Thyroid gland (tissue), 4 donors: Measurements from ENCODE around the gene ACAA2. TPM values are rescaled to one million over a fixed set of nuclear protein-coding genes. Genes with fewer than 3 reads are reported as not detected.

Experiments
- DNase-seq, 2 donors: peaks; one replicate each; pipeline ENCODE4 v3.0.0-alpha.2; 2019
- H3K27ac ChIP-seq, 3 donors: fragments of 200-600 bp; sonication (generic); 1 replicate in 2 of 3; 2 replicates in 1 of 3; pipeline ENCODE4 v1.5.1; 2016 to 2019; ENCODE audit warnings: mild to moderate bottlenecking in 1 of 3, moderate library complexity in 1 of 3
- H3K27me3 ChIP-seq: fragments of 200-600 bp; sonication (generic); one replicate; pipeline ENCODE4 v1.5.1; 2019
- H3K36me3 ChIP-seq, 2 donors: fragments of 200-600 bp; sonication (generic); one replicate each; pipeline ENCODE4 v1.5.1; 2016 to 2019
- H3K4me1 ChIP-seq, 2 donors: fragments of 200-600 bp; sonication (generic); one replicate each; pipeline ENCODE4 v1.5.1; 2017 to 2019
- H3K4me3 ChIP-seq, 3 donors: fragments of 200-600 bp; sonication (generic); replicated peaks in 1 of 3; 1 replicate in 2 of 3; 2 replicates in 1 of 3; pipeline ENCODE4 v1.5.1; 2016; ENCODE audit warnings: mild to moderate bottlenecking in 1 of 3
- H3K9me3 ChIP-seq: fragments of 200-600 bp; sonication (generic); one replicate; pipeline ENCODE4 v1.5.1; 2017
- POLR2A ChIP-seq, 2 donors: fragments of 450-650 bp; IDR thresholded peaks; one replicate each; pipeline ENCODE4 v1.6.1; 2017; ENCODE audit warnings: antibody characterized with exemption in 2 of 2, mild to moderate bottlenecking in 2 of 2, moderate library complexity in 1 of 2
- WGBS, 2 donors: methylation state at CpG; one replicate each; pipeline ENCODE4 v1.1.5; 2017; 5-methylcytosine and 5-hydroxymethylcytosine counted together
- intact Hi-C: fragments of 100-400 bp; cut with DNase I; formaldehyde crosslinking; loops from one replicate; pipeline ENCODE4 v1.15.1; 2023
- total RNA-seq, 4 donors: library from RNA; depleted of rRNA; stranded (reverse); fragments of >200 nt; gene quantifications; one replicate each; pipeline ENCODE4 v1.2.3, GENCODE V29; 2016
- TF ChIP-seq, protein P1 (sequence below), 6 experiments: fragments of 200-600 bp in 3 of 6; fragments of 450-650 bp in 3 of 6; sonication (generic) in 3 of 6; IDR thresholded peaks; one replicate each; pipeline ENCODE4 v1.5.1; 2016 to 2019; ENCODE audit warnings: antibody characterized with exemption in 6 of 6, mild to moderate bottlenecking in 2 of 6, inconsistent platforms in 1 of 6, moderate library complexity in 1 of 6

ACAA2 gene
- total RNA-seq, 4 donors from 2014 or later: 50.8 to 157 (median 108) TPM

- Histone ChIP-seq H3K27me3 (no peaks in the 10 kb centered on the region), H3K4me3 (no peak overlapping the region), H3K4me1 (peaks cover 10 to 39% of the 10 kb centered on the region in 2 donors), H3K36me3 (no peaks in the 10 kb centered on the region), H3K9me3 (no peaks in the 10 kb centered on the region), H3K27ac (peak overlapping the region in 1 of 3 donors; percentile 12)
- DNase-seq: peak; percentile 76 to 81
- 33 to 38% methylated on average over 10 of the region's 10 CpGs for WGBS, 2 donors
- TF ChIP-seq, protein P1, sequence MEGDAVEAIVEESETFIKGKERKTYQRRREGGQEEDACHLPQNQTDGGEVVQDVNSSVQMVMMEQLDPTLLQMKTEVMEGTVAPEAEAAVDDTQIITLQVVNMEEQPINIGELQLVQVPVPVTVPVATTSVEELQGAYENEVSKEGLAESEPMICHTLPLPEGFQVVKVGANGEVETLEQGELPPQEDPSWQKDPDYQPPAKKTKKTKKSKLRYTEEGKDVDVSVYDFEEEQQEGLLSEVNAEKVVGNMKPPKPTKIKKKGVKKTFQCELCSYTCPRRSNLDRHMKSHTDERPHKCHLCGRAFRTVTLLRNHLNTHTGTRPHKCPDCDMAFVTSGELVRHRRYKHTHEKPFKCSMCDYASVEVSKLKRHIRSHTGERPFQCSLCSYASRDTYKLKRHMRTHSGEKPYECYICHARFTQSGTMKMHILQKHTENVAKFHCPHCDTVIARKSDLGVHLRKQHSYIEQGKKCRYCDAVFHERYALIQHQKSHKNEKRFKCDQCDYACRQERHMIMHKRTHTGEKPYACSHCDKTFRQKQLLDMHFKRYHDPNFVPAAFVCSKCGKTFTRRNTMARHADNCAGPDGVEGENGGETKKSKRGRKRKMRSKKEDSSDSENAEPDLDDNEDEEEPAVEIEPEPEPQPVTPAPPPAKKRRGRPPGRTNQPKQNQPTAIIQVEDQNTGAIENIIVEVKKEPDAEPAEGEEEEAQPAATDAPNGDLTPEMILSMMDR (IDR thresholded peaks at IDR 0.05): no peak
- TF ChIP-seq POLR2A (IDR thresholded peaks at IDR 0.05): no peak
- intact Hi-C loops: no loop called here
Measured at GRCh38 chr18:49846718-49847470, 33.6 kb upstream of the ACAA2 start.

- no peak for TF ChIP-seq POLR2A (IDR thresholded peaks at IDR 0.05)
- TF ChIP-seq, protein P1 (IDR thresholded peaks at IDR 0.05): no peak
Measured at GRCh38 chr18:49846361-49846662, 33.0 kb upstream of the ACAA2 start.

GRCh38 chr18:49845629-49846360 lies 32.5 kb upstream of the ACAA2 start:
- WGBS, 2 donors: 77 to 98% methylated on average over 3 to 5 of the region's 6 CpGs
- DNase-seq: no peak

More at GRCh38 chr18:49846361-49846662, 33.0 kb upstream of the ACAA2 start:
- no peak overlapping the region for H3K4me3 ChIP-seq
- H3K4me1 ChIP-seq: peaks cover 10 to 39% of the 10 kb centered on the region in 2 donors
- 80 to 87% methylated on average over 5 of the region's 5 CpGs for WGBS, 2 donors
- H3K36me3 ChIP-seq: no peaks in the 10 kb centered on the region
- peak overlapping the region in 1 of 3 donors; percentile 12 for H3K27ac ChIP-seq
- intact Hi-C loops: no loop called here
- no peaks in the 10 kb centered on the region for H3K27me3 ChIP-seq
- DNase-seq: no peak
- no peaks in the 10 kb centered on the region for H3K9me3 ChIP-seq

GRCh38 chr18:49844903-49845302 lies 31.6 kb upstream of the ACAA2 start:
- H3K27me3 ChIP-seq: no peaks in the 10 kb centered on the region
- 89 to 90% methylated on average over 1 of the region's 1 CpG for WGBS, 2 donors

More at GRCh38 chr18:49845629-49846360, 32.5 kb upstream of the ACAA2 start:
- TF ChIP-seq, protein P1 (IDR thresholded peaks at IDR 0.05): no peak
- TF ChIP-seq POLR2A (IDR thresholded peaks at IDR 0.05): no peak
- intact Hi-C loops: no loop called here
- Histone ChIP-seq H3K9me3 (no peaks in the 10 kb centered on the region), H3K4me3 (no peak overlapping the region), H3K27me3 (no peaks in the 10 kb centered on the region), H3K27ac (no peak overlapping the region), H3K4me1 (peaks cover 10 to 39% of the 10 kb centered on the region in 2 donors), H3K36me3 (peaks cover 0 to 2% of the 10 kb centered on the region in 2 donors)

More at GRCh38 chr18:49844903-49845302, 31.6 kb upstream of the ACAA2 start:
- Histone ChIP-seq H3K4me3 (no peak overlapping the region), H3K36me3 (peaks cover 0 to 5% of the 10 kb centered on the region in 2 donors), H3K9me3 (no peaks in the 10 kb centered on the region), H3K27ac (no peak overlapping the region), H3K4me1 (peaks cover 9 to 35% of the 10 kb centered on the region in 2 donors)
- no peak for DNase-seq
- TF ChIP-seq POLR2A (IDR thresholded peaks at IDR 0.05): no peak
- TF ChIP-seq, protein P1 (IDR thresholded peaks at IDR 0.05): no peak
- intact Hi-C loops: no loop called here
